Raji (cell line): ENCODE results near the gene GLT8D1.

Experiments
- POLR2A ChIP-seq: IDR thresholded peaks from 2 replicates; pipeline ENCODE4 v1.6.1; 2011; ENCODE audit warnings: low read depth, low read length, control low read depth; ENCODE audit not compliant: insufficient read depth

Gene GLT8D1

GRCh38 chr3:52695798-52696671 is 9.6 kb downstream of the GLT8D1 start:
- TF ChIP-seq POLR2A: 0 out of 2 replicates have a peak, but pooled peaks have one; percentile 17

- TF ChIP-seq POLR2A: no peak
Observed at GRCh38 chr3:52694528-52695189, 10.9 kb downstream of the GLT8D1 start.

- TF ChIP-seq POLR2A: no peak
Observed at GRCh38 chr3:52693071-52693470, 12.5 kb downstream of the GLT8D1 start.

GRCh38 chr3:52690560-52690959 is 15.0 kb downstream of the GLT8D1 start:
- no peak for TF ChIP-seq POLR2A

- no peak for TF ChIP-seq POLR2A
Observed at GRCh38 chr3:52689151-52689550, 16.4 kb downstream of the GLT8D1 start.

GRCh38 chr3:52688266-52688665 is 17.3 kb downstream of the GLT8D1 start:
- TF ChIP-seq POLR2A: no peak

GRCh38 chr3:52685709-52686691 is 19.6 kb downstream of the GLT8D1 start, which contains the start of the genes GNL3 and PBRM1:
GNL3 (plus strand) TSS chr3:52686032; CDS start chr3:52686093, 61 bp downstream.
PBRM1 (minus strand) TSS chr3:52685913.
- peak; percentile 97 for TF ChIP-seq POLR2A

- no peak for TF ChIP-seq POLR2A
Observed at GRCh38 chr3:52685285-52685708, 20.3 kb downstream of the GLT8D1 start.

GRCh38 chr3:52684184-52684583 is 21.4 kb downstream of the GLT8D1 start:
- TF ChIP-seq POLR2A: no peak

GRCh38 chr3:52683611-52684010 is 22.0 kb downstream of the GLT8D1 start:
- TF ChIP-seq POLR2A: no peak

- no peak for TF ChIP-seq POLR2A
Observed at GRCh38 chr3:52682016-52682415, 23.6 kb downstream of the GLT8D1 start.

GRCh38 chr3:52681596-52681995 is 24.0 kb downstream of the GLT8D1 start:
- TF ChIP-seq POLR2A: no peak

- TF ChIP-seq POLR2A: no peak
Observed at GRCh38 chr3:52679811-52680210, 25.8 kb downstream of the GLT8D1 start.

- TF ChIP-seq POLR2A: no peak
Observed at GRCh38 chr3:52679199-52679538, 26.4 kb downstream of the GLT8D1 start.
